Activated CD8-positive, alpha-beta memory T cell treated with anti-CD3 and anti-CD28 coated beads, Interleukin-2, amount 50 U/mL, for 24 hours (primary cell): ENCODE measurements around the gene COMMD4.
A peak's percentile ranks its signal among the peaks of the same experiment; 100 is the strongest.

Source experiments
- DNase-seq: peaks from one replicate; pipeline ENCODE4 v3.0.0-alpha.2; 2020; ENCODE audit errors: extremely low read depth

Gene COMMD4

DNA sequence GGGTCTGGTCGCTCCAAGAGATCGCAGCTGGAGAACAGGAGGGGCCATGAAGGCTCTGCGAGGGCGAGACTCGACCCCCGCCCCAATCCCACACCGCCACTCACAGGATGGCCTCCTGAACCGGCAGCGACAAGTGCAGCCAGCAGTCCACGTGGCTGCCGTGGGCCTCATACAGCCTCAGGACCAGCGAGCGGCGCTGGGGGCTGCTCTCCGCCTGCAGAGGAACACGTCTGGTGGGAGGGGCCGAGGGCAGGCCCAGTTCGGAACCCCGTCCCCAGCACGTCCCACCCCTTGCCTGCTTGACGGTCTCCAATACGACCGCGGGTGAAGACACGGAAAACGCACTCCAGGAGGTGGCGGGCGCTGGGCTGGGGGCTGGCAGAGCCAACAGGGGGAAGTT is 20.1 kb downstream of the COMMD4 start:
- DNase-seq = no peak

GRCh38 chr15:75356517-75356916 is 20.7 kb downstream of the COMMD4 start:
- no peak for DNase-seq

GRCh38 chr15:75357976-75358673 is 22.3 kb downstream of the COMMD4 start:
- DNase-seq = no peak

DNA sequence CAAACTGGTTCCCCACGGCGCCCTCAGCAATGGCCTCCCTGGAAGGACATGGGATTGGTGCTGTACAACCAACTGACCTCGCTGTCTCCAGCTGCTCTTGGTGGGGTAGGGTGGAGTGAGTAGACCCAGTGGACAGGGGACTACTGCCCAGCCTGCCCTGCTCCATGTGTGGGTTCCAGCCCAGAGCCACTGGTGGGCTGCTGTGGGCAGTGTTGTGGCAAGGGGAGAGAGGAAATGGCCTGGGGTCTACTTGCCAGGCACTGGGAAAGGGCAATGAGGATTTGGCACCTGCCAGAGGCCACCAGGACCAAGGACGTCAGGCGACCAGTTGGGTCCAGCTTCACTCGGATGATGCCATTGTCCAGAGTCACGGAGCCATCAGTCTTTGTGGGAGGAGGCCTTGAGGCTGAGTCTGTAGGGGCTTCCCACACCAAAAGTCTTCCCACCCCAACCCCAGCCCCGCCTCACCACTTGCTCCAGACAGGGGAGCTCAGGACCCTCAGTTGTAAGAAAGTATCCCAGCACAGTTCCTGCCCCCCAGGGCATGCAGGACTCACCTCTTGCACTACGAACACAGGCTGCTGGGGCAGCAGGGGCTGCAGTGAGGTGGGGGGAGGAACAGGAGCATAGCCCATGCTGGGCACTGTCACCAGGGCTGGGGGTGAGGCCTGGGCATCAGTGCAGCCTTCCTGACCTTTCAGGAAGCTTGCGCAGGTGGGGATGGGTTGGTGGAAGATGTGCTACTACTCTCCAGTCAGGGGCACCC is 23.1 kb downstream of the COMMD4 start:
- DNase-seq = no peak

DNA sequence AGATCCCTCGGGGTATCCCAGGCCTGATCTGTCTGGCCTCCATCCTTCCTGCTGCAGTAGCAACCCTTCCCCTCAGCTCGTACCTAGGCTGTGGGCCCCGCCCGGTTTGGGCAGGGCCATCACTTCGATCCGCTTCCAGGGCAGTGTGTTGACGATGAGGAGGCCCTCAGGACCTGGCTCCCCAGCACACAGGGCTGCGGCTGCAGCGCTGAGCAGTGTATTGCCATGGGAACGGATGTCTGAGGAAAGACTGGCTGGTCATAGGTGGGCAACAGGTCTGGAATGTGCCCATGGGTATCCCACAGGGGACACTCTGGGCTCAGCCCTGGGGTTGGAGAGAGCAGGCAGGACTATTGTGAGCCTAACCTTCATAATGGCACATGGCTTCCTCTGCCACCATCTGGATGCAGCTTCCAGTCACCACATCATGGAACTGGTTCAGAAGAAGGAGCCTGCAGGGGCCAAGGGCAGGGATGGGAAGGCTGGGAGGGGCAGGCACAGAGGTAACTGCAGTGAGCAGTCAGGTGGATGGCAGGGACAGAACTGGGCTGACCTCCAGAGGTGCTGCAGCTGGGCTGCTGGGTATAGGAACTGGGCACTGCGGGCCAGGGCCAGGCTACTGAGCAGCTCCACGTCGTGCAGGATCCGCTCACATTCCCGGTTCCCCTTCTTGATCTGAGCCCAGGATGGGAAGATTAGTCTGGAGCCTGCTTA is 23.8 kb downstream of the COMMD4 start:
- no peak for DNase-seq

DNA sequence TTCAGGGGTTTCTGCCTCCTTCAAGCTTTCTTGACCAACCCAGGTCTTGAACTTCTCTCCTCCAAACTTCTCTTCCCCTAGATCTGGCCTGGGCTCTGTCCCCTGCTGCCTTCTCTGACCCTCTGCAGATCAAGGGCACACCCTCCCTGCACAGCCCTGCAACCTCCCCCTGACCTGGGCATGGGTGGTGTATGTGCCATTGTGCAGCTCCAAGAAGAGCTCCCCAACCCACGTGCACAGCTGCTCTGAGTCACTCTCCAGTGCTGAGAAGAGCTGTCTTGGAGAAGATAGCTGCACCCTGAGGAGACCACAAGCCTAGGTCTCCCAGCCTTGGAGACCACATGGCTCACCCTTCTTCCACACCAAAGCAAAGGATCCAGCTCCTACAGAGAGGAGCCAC is 24.5 kb downstream of the COMMD4 start:
- DNase-seq = no peak

DNA sequence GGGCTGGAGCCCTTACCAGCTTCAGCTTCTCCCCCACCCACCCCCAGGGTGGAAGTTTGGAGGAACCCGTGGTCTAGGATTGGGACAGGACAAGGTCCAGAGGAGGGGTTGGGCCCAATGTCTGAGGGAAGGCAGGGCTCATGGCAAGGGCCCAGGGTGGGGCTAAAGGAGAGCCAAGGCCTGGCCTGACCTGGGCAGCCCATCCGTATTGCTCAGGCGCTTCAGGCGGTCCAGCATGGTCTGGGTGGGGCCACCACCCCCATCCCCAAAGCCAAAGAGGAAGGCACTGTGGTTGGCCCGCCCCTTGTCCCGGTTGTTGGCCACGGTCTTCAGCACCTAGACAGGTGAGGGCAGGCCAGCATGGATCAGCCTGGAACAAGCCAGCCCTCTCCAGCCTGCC is 25.0 kb downstream of the COMMD4 start:
- no peak for DNase-seq

DNA sequence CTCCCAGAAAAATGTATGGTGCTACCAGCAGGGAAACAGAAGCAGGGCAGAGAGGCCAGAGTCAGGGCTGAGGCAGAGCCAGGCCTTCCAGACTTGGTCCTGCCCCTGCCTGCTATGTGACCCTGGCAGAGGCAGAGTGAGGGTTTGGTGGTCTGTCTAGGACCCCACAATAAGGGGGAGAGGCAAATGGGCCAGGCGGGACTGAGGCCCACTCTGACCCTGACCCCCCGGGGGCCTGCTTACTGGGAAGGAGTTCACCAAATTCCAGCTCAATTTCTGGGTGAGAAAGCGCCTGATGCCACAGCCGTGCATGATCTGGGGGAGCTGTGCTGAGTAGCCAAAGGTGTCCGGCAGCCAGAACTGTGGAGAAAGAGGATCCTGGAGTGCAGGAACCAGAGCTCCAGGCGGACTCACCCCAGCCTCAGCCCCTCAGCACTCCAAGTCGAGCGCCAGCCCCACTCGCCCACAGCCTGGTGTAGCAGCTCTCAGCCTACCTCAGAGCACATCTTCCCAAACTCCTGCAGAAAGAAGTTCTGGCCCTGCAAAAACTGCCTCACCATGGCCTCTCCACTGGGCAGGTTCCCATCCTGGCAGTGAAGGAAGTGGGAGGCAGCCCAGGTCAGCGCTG is 25.6 kb downstream of the COMMD4 start:
- no peak for DNase-seq

- DNase-seq = no peak
Measured at GRCh38 chr15:75361989-75362641, 26.3 kb downstream of the COMMD4 start.

GRCh38 chr15:75362642-75363249 is 26.9 kb downstream of the COMMD4 start:
- DNase-seq = no peak

GRCh38 chr15:75363786-75364185 is 27.9 kb downstream of the COMMD4 start:
- DNase-seq = no peak

- no peak for DNase-seq
Measured at GRCh38 chr15:75364881-75365280, 29.0 kb downstream of the COMMD4 start.

DNA sequence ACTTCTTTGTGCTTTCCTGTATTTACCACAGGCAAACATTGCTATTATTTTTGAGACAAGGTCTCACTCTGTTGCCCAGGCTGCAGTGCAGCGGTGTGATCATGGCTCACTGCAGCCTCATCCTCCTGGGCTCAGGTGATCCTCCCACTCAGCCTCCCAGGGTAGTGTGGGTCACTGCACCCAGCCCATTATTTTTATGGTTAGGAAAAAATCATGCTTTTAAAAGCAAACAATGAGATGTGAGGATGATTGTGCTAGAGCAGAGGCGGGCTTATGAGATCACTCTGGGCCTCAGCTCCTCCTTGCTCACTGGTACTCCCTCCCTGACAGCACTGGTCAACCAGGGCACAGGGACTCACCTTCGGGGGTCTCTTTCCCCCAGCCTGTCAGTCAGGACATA is 30.3 kb downstream of the COMMD4 start:
- DNase-seq = no peak

DNA sequence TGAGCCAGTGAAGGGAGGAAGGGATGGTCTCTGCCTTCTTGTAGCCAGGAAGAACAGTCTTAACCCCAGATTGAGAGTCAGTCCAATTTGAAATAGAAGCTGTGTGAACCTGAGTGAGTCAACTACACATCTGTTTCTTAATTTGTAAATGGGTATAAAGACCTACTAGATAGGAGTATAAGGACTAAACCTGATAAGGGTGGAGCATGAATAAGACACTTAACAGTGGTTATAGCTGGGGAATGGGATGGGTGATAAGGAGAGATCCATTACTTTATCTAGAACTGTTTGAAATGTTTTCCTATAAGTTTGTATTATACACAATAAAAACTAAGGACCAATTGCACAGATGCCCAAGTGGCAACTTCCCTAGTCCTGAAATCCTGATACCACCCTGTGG is 31.1 kb downstream of the COMMD4 start:
- DNase-seq = no peak

- DNase-seq = no peak
Measured at GRCh38 chr15:75367406-75367912, 31.6 kb downstream of the COMMD4 start.

GRCh38 chr15:75367913-75368688 is 32.2 kb downstream of the COMMD4 start, which contains the start of gene MAN2C1:
TSS of gene MAN2C1 (minus strand) at chr15:75368607. CDS start at chr15:75368583, 24 bp downstream.
- DNase-seq = peak; percentile 81

DNA sequence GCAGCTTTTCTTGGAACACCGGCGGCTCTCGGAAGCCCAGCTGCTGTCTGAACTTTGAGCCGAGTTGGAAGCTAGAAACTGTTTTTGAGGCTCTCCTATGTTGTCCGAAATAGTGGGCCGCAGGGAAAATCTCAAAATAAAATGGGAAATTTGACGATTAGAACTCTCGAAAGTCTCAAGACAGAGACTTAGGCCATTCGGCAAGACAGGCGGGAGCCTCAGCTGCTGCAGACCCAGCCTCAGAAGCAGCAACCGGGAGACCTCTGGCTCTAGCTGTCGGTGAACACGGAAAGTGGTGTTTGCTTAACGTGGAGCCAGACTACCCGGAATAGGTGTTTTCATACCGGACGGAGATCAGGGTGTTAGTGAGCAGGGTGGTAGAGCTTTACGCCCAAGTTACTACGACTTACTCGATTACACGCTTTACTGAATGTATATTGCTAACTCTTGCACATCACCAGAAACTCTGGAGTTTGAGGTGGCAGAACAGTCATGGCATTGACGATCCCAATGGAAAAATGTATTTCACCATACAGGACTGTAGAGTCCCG is 32.9 kb downstream of the COMMD4 start:
- DNase-seq = no peak

DNA sequence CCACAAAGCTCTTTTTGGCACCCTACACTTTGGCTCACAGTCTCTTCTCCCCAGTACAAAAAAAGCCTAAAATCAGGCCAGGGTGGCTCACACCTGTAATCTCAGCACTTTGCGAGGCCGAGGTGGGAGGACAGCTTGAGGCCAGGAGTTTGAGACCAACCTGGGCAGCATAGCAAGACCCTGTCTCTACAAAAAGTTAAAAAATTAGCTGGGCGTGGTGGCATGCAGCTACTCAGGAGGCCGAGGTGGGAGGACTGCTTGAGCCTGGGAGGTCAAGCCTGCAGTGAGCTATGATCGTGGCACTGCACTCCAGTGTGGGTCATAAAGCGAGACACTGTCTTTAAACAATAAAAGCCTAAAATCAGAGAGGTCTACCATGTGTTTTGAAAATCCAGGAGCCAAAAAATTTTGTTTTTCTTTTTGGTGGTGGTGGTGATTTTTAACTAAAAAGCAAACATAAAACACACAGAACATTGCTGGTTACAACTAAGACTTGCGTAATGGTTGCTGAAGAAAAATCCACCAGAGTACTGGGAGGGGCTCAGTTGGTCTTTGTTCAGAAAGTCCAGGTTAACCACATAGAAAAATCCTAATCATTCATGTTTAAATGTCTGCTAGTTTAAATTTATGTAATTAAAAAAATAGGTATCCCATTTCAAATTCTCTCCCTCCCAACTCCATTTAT is 34.2 kb downstream of the COMMD4 start:
- no peak for DNase-seq

- no peak for DNase-seq
Measured at GRCh38 chr15:75371486-75371885, 35.6 kb downstream of the COMMD4 start.
